Duodenal mucosa (tissue), 2 donors: ENCODE measurements around the gene CDK17.
"Not testable (repeated sequence)": the region's sequence is repeated elsewhere in the genome, so short reads cannot be mapped to it uniquely, and the experiment has no call there.

Experiments
- H3K27ac ChIP-seq: one replicate; pipeline ENCODE4 v1.7.0; 2013; ENCODE audit warnings: low read depth, low read length
- H3K27me3 ChIP-seq, 2 donors: one replicate each; pipeline ENCODE4 v1.7.0; 2013; ENCODE audit warnings: low read length in 2 of 2, control low read depth in 1 of 2; ENCODE audit not compliant: insufficient read depth in 2 of 2, control insufficient read depth in 1 of 2
- H3K36me3 ChIP-seq, 2 donors: one replicate each; pipeline ENCODE4 v1.7.0; 2013; ENCODE audit warnings: low read length in 2 of 2, control low read depth in 1 of 2; ENCODE audit not compliant: insufficient read depth in 2 of 2, control insufficient read depth in 1 of 2
- H3K4me1 ChIP-seq, 2 donors: one replicate each; pipeline ENCODE4 v1.7.0; 2013; ENCODE audit warnings: low read length in 2 of 2, control low read depth in 1 of 2; ENCODE audit not compliant: insufficient read depth in 2 of 2, control insufficient read depth in 1 of 2
- H3K4me3 ChIP-seq, 2 donors: one replicate each; pipeline ENCODE4 v1.7.0; 2013; ENCODE audit warnings: low read length in 2 of 2, low read depth in 1 of 2
- H3K9ac ChIP-seq, 2 donors: one replicate each; pipeline ENCODE4 v1.7.0; 2013; ENCODE audit warnings: low read length in 2 of 2, low read depth in 1 of 2
- H3K9me3 ChIP-seq, 2 donors: one replicate each; pipeline ENCODE4 v1.7.0; 2013; ENCODE audit warnings: low read length in 2 of 2, control low read depth in 1 of 2; ENCODE audit not compliant: control insufficient read depth in 1 of 2

Gene CDK17

GRCh38 chr12:96344124-96344695, 56.0 kb downstream of the CDK17 start:
- Histone ChIP-seq H3K4me3 (no peak overlapping the region), H3K36me3 (peaks cover 0 to 6% of the 10 kb centered on the region in 2 donors), H3K27me3 (no peaks in the 10 kb centered on the region), H3K4me1 (peaks cover 5 to 18% of the 10 kb centered on the region in 2 donors), H3K27ac (no peak overlapping the region), H3K9me3 (peaks cover 6 to 7% of the 10 kb centered on the region in 2 donors), H3K9ac (no peak overlapping the region)

GRCh38 chr12:96343347-96343954, 56.8 kb downstream of the CDK17 start:
- Histone ChIP-seq H3K4me3 (no peak overlapping the region), H3K27me3 (no peaks in the 10 kb centered on the region), H3K27ac (no peak overlapping the region), H3K9me3 (peaks cover 6 to 7% of the 10 kb centered on the region in 2 donors), H3K4me1 (peaks cover 9 to 18% of the 10 kb centered on the region in 2 donors), H3K9ac (no peak overlapping the region), H3K36me3 (peaks cover 0 to 6% of the 10 kb centered on the region in 2 donors)

DNA sequence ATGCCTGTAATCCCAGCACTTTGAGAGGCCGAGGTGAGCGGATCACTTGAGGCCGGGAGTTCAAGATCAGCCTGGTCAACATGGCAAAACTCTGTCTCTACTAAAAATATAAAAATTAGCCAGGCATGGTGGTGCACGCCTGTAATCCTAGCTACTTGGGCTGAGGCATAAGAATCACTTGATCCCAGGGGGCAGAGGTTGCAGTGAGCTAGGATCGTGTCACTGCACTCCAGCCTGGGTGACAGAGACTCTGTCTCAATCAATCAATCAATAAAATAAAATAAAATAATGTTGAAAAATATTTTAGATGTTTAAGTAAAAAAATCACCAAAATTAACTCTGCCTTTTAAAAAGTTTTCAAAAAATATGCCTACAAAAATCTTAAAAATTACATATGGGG, 60.6 kb downstream of the CDK17 start:
- H3K27ac ChIP-seq, H3K27me3 ChIP-seq, H3K4me3 ChIP-seq, H3K9me3 ChIP-seq, H3K9ac ChIP-seq, H3K36me3 ChIP-seq: not testable (repeated sequence)
- H3K4me1 ChIP-seq, result peaks cover 14 to 23% of the 10 kb centered on the region in 2 donors

GRCh38 chr12:96338852-96339471, 61.3 kb downstream of the CDK17 start:
- Histone ChIP-seq H3K4me3 (no peak overlapping the region), H3K27ac (peak overlapping the region; percentile 6), H3K4me1 (peaks cover 14 to 23% of the 10 kb centered on the region in 2 donors), H3K27me3 (no peaks in the 10 kb centered on the region), H3K36me3 (no peaks in the 10 kb centered on the region), H3K9ac (no peak overlapping the region), H3K9me3 (peaks cover 0 to under 1% of the 10 kb centered on the region in 2 donors)

GRCh38 chr12:96337953-96338352, 62.3 kb downstream of the CDK17 start:
- H3K27ac ChIP-seq, result no peak overlapping the region
- H3K4me3 ChIP-seq, result no peak overlapping the region
- peaks cover 14 to 17% of the 10 kb centered on the region in 2 donors for H3K4me1 ChIP-seq
- H3K36me3 ChIP-seq, result no peaks in the 10 kb centered on the region
- H3K27me3 ChIP-seq, result no peaks in the 10 kb centered on the region
- H3K9ac ChIP-seq, result no peak overlapping the region
- H3K9me3 ChIP-seq, result no peaks in the 10 kb centered on the region

DNA sequence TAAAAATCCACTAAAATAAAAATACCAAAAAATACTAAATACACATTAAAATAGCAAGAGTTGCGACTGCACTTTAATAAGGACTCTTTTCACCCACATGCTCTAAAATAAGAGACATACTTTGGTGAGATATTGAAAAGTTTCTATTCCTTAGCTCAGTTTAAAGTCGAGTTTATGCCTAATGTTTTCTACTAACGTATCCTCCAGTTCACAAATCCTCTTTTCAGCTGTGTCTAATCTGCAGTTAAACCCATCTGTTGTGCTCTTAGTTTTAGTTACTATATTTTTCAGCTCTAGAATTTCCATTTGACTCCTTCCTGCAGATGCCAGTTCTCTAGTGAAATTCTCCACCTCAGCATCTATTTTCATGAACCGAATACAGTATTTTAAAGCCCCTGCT, 63.8 kb downstream of the CDK17 start:
- no peak overlapping the region for H3K9ac ChIP-seq
- no peak overlapping the region for H3K27ac ChIP-seq
- H3K27me3 ChIP-seq, result no peaks in the 10 kb centered on the region
- H3K9me3 ChIP-seq, result no peaks in the 10 kb centered on the region
- no peak overlapping the region for H3K4me3 ChIP-seq
- peaks cover 14% of the 10 kb centered on the region in 2 donors for H3K4me1 ChIP-seq
- H3K36me3 ChIP-seq, result peaks cover 0 to 6% of the 10 kb centered on the region in 2 donors

DNA sequence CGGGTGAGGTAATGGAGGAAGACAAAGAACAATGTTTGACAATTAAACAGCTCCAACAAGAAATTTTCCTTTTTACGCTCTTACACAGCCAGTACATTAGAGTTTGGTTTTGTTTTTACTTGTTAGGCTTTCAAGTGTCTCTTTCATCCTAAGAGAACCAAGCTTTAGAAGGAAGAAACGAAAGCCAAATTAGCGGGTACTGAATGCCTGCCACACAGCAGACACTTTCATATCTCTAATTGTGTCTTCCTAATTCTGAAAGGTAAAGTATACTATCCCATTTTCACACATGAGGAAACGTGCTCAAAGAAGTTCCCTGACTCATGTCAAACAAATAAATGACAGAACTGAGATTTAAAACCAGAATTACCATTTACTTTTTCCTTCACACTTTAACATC, 65.0 kb downstream of the CDK17 start:
- Histone ChIP-seq H3K9me3 (no peaks in the 10 kb centered on the region), H3K4me3 (no peak overlapping the region), H3K9ac (no peak overlapping the region), H3K27ac (no peak overlapping the region), H3K4me1 (peaks cover 9 to 14% of the 10 kb centered on the region in 2 donors), H3K27me3 (no peaks in the 10 kb centered on the region), H3K36me3 (peaks cover 0 to 6% of the 10 kb centered on the region in 2 donors)

- peaks cover 0 to 6% of the 10 kb centered on the region in 2 donors for H3K36me3 ChIP-seq
These were observed 65.7 kb downstream of the CDK17 start for GRCh38 chr12:96334502-96334901.

DNA sequence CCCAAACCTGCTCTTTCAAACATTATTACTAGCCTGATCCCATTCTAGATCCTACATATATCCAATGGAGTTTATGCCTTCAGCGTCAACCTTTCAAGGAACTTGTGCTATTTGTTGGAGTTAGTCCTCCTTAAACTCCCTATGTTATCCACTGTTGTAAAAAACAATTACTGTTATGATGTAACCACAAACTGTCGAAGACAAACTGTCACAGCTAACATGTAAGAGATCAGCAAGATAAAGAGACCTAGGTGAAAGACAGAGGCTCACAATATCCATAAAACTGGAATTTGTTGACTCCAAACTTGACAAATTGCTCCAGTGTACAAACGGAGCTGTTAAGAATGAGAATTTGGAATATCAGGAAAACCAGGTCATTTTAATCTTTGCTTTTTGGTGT, 70.7 kb downstream of the CDK17 start:
- Histone ChIP-seq H3K9ac (no peak overlapping the region), H3K4me1 (no peaks in the 10 kb centered on the region), H3K36me3 (peaks cover 0 to 6% of the 10 kb centered on the region in 2 donors), H3K27ac (no peak overlapping the region), H3K27me3 (no peaks in the 10 kb centered on the region), H3K9me3 (no peaks in the 10 kb centered on the region), H3K4me3 (no peak overlapping the region)

More at GRCh38 chr12:96334502-96334901, 65.7 kb downstream of the CDK17 start:
- Histone ChIP-seq H3K9ac (no peak overlapping the region), H3K27ac (no peak overlapping the region), H3K27me3 (no peaks in the 10 kb centered on the region), H3K4me3 (no peak overlapping the region), H3K9me3 (no peaks in the 10 kb centered on the region), H3K4me1 (peaks cover 9 to 14% of the 10 kb centered on the region in 2 donors)

DNA sequence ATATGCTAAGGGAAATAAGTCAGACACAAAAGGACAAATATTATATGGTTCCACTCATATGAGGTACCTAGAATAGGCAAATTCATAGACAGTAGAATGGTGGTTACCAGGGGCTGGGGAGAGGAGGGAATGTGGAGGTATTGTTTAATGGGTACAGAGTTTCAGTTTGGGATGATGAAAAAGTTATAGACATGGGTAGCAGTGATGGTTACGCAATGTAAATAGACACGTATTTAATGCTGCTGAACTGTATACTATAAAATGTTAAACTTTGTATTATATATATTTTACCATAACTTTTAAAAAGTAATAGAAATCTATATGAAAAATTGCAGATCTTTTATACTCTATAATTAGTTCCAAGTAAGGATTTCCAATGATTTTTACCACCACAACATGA, 71.2 kb downstream of the CDK17 start:
- Histone ChIP-seq H3K4me3 (no peak overlapping the region), H3K9ac (no peak overlapping the region), H3K27me3 (no peaks in the 10 kb centered on the region), H3K9me3 (no peaks in the 10 kb centered on the region), H3K36me3 (peaks cover 0 to 6% of the 10 kb centered on the region in 2 donors), H3K4me1 (no peaks in the 10 kb centered on the region), H3K27ac (no peak overlapping the region)
